K562 (cell line): ENCODE data around the gene ANO4. TPM values are rescaled to one million over a fixed set of nuclear protein-coding genes. Genes with fewer than 3 reads are reported as not detected.

Experiments
- ATAC-seq: fragments of 200-7000 bp; cut with Tn5 transposase; 3 replicates; pipeline ENCODE4 v1.9.1; 2020; ENCODE audit warnings: moderate library complexity
- BruUV-seq: library from RNA; stranded (reverse); fragments of 400-500 nt; replicated peaks from 2 replicates; lab custom pipeline; 2021; lab: Mats Ljungman, UMichigan
- CTCF ChIA-PET: fragments of 300-600 bp; formaldehyde crosslinking; extraction: SDS; loops from one replicate; lab custom pipeline; 2021; ENCODE audit warnings: low intra/inter-chr PET ratio; lab: Yijun Ruan, JAX
- POLR2A ChIA-PET: fragments of 300-600, 350-650 bp; sonication (Branson Sonifier 250); formaldehyde crosslinking; extraction: SDS; loops from one replicate; lab custom pipeline; 2021; ENCODE audit warnings: antibody characterized with exemption, inconsistent platforms; lab: Yijun Ruan, JAX
- DNase-seq, 4 experiments: peaks; one replicate each; pipeline versions ENCODE4 v3.0.0 to v3.0.0-alpha.2; 2011 to 2018; ENCODE audit warnings: low spot score in 3 of 4, mixed read lengths in 3 of 4; ENCODE audit errors: extremely low read depth in 1 of 4
- FAIRE-seq: peaks from 2 replicates; lab custom pipeline; 2011; peaks lifted over from hg19 to GRCh38; lab: Jason Lieb, UNC
- H2AFZ ChIP-seq: 2 replicates; pipeline ENCODE4 v1.6.0; 2011; ENCODE audit warnings: low read depth, low read length, control low read depth, inconsistent platforms
- H3K27ac ChIP-seq: fragments of 200-600 bp; 3 replicates; pipeline ENCODE4 v1.8.0; 2011; ENCODE audit warnings: low read depth, mild to moderate bottlenecking, control low read depth, inconsistent platforms, low read length, moderate library complexity, mixed read lengths; ENCODE audit errors: extremely low read depth
- H3K27me3 ChIP-seq, 2 experiments: fragments of 300-600 bp in 1 of 2; 2 replicates in 1 of 2; 3 replicates in 1 of 2; pipeline versions ENCODE4 v1.6.0 to v1.8.0; 2011; ENCODE audit warnings: inconsistent platforms in 2 of 2, low read length in 2 of 2, mild to moderate bottlenecking in 1 of 2, mixed read lengths in 1 of 2, moderate library complexity in 1 of 2; ENCODE audit not compliant: control insufficient read depth in 2 of 2, insufficient read depth in 2 of 2
- H3K36me3 ChIP-seq: fragments of 300-600 bp; 3 replicates; pipeline ENCODE4 v1.8.0; 2011; ENCODE audit warnings: mild to moderate bottlenecking, low read length, inconsistent platforms; ENCODE audit not compliant: control insufficient read depth, insufficient read depth
- H3K4me1 ChIP-seq, 2 experiments: fragments of 200-600 bp in 1 of 2; replicated peaks in 1 of 2; 2 replicates in 1 of 2; 3 replicates in 1 of 2; pipeline versions ENCODE4 v1.5.1 to v1.8.0; 2011; ENCODE audit warnings: inconsistent platforms in 2 of 2, low read length in 2 of 2, mild to moderate bottlenecking in 1 of 2, mixed read lengths in 1 of 2, moderate library complexity in 1 of 2; ENCODE audit not compliant: control insufficient read depth in 2 of 2, insufficient read depth in 2 of 2
- H3K4me2 ChIP-seq: 2 replicates; pipeline ENCODE4 v1.6.1; 2011; ENCODE audit warnings: low read length, control low read depth, inconsistent platforms, mixed read lengths; ENCODE audit not compliant: insufficient read depth
- H3K4me3 ChIP-seq: fragments of 200-600 bp; sonication (generic), shearing (Covaris generic); 2 replicates; pipeline ENCODE4 v1.5.1; 2016; ENCODE audit warnings: control low read depth, inconsistent platforms
- H3K79me2 ChIP-seq: fragments of 200-600 bp; 3 replicates; pipeline ENCODE4 v1.8.0; 2011; ENCODE audit warnings: low read length, inconsistent platforms; ENCODE audit not compliant: control insufficient read depth, insufficient read depth
- H3K9ac ChIP-seq, 2 experiments: 2 replicates each; pipeline versions ENCODE4 v1.6.0 to v1.6.1; 2011; ENCODE audit warnings: low read depth in 2 of 2, low read length in 2 of 2, control low read depth in 1 of 2, inconsistent platforms in 1 of 2, mild to moderate bottlenecking in 1 of 2, mixed read lengths in 1 of 2; ENCODE audit not compliant: insufficient read depth in 1 of 2
- H3K9me1 ChIP-seq: one replicate; pipeline ENCODE4 v1.6.0; 2011; ENCODE audit warnings: inconsistent platforms, mild to moderate bottlenecking, low read length, moderate library complexity; ENCODE audit not compliant: control insufficient read depth, insufficient read depth
- H3K9me3 ChIP-seq: replicated peaks from 2 replicates; pipeline ENCODE4 v1.5.1; 2011; ENCODE audit warnings: low read depth, low read length, inconsistent platforms; ENCODE audit not compliant: control insufficient read depth, insufficient read depth
- H4K20me1 ChIP-seq: replicated peaks from 2 replicates; pipeline ENCODE4 v1.6.1; 2011; ENCODE audit warnings: low read length, inconsistent platforms, mixed read lengths; ENCODE audit not compliant: control insufficient read depth, insufficient read depth
- FOS ChIP-seq: IDR thresholded peaks from 3 replicates; pipeline ENCODE4 v1.6.1; 2011; ENCODE audit not compliant: insufficient read length; ENCODE audit errors: extremely low read depth
- GATAD2A ChIP-seq: fragments of 450-650 bp; IDR thresholded peaks from 2 replicates; pipeline ENCODE4 v1.6.1; 2017
- NELFE ChIP-seq: IDR thresholded peaks from 2 replicates; pipeline ENCODE4 v1.6.1; 2011; ENCODE audit warnings: mild to moderate bottlenecking; ENCODE audit not compliant: insufficient read depth, insufficient read length
- NFE2 ChIP-seq: IDR thresholded peaks from 2 replicates; pipeline ENCODE4 v1.6.1; 2014; ENCODE audit warnings: antibody characterized with exemption, low read depth
- RB1 ChIP-seq: fragments of 450-650 bp; IDR thresholded peaks from 2 replicates; pipeline ENCODE4 v1.6.1; 2017; ENCODE audit warnings: low read depth, mild to moderate bottlenecking
- ZNF695 ChIP-seq: fragments of 450-650 bp; formaldehyde crosslinking; IDR thresholded peaks from 2 replicates; pipeline ENCODE4 v1.4.0; 2020; ENCODE audit warnings: mild to moderate bottlenecking, moderate library complexity
- WGBS: fragments of 100-300 bp; shearing (Covaris generic); methylation state at CpG from one replicate; pipeline ENCODE4 v1.1.6; 2016; ENCODE audit warnings: low coverage, mixed read lengths; ENCODE audit not compliant: insufficient coverage; ENCODE audit errors: missing lambda C conversion rate; 5-methylcytosine and 5-hydroxymethylcytosine counted together
- in situ Hi-C: fragments of 300-500 bp; cut with MboI; formaldehyde crosslinking; loops from 4 replicates; pipeline ENCODE4 v1.15.0; 2018; ENCODE audit warnings: inconsistent platforms, mixed read lengths
- intact Hi-C: fragments of 100-400 bp; cut with micrococcal nuclease; formaldehyde crosslinking; loops from 2 replicates; pipeline ENCODE4 v1.14.2; 2022
- polyA plus RNA-seq, 8 experiments: library from polyadenylated mRNA; depleted of rRNA in 4 of 8; stranded (reverse) in 5 of 8; unstranded in 3 of 8; fragments of >200 nt; fragmentation: Nextera tagmentation in 2 of 8; fragmentation: Illumina TruSeq in 1 of 8; extraction: Ambion mirVana in 2 of 8; extraction: Trizol in 1 of 8; gene quantifications; 2 replicates each; pipeline versions ENCODE4 v1.2.1 to v1.2.3, GENCODE V29; 2011 to 2014; ENCODE audit warnings: inconsistent platforms in 1 of 8, missing spikeins in 1 of 8
- total RNA-seq, 7 experiments: library from RNA; depleted of rRNA in 6 of 7; stranded (reverse); fragments of >200 nt in 6 of 7; fragmentation: Illumina TruSeq in 2 of 7; extraction: Trizol in 2 of 7; gene quantifications; 2 replicates each; pipeline versions ENCODE4 v1.2.1 to v1.2.3, GENCODE V29; 2011 to 2021; ENCODE audit warnings: low replicate concordance in 1 of 7
- TF ChIP-seq, protein P1 (sequence below): fragments of 250-450 bp; sonication (Bioruptor Pico); IDR thresholded peaks from 2 replicates; pipeline ENCODE4 v1.8.0; 2021; ENCODE audit warnings: mild to moderate bottlenecking, moderate library complexity

Gene ANO4
- total and polyA plus RNA-seq, 9 of the 15 experiments (the other 6 are each of a cell fraction or from before 2014, with no cell fraction given), result not detected

DNA sequence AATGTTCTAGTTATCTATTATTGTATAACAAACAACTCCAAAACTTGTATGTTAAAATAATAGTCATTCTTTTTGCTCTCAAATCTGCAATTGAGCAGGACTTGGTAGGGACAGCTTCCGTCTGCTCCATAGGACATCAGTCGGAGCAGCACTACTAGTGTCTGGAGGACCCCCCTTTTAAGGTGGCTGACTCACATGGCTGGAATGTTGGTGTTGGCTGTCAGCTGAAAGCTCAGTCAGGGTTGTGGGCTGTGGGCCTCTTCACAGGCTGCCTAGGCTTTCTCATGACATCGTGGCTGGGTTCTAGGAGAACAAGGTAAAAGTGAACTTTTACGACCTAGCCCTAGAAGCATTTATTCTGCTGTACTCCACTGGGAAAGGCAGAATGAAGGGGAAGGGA lies 160.6 kb downstream of the ANO4 start:
- Histone ChIP-seq H3K9ac (no peak overlapping the region), H3K4me2 (no peak overlapping the region), H4K20me1 (no peaks in the 10 kb centered on the region), H3K9me1 (no peaks in the 10 kb centered on the region), H3K9me3 (no peaks in the 10 kb centered on the region), H3K4me3 (no peak overlapping the region), H2AFZ (no peak overlapping the region), H3K36me3 (no peaks in the 10 kb centered on the region), H3K4me1 (no peaks in the 10 kb centered on the region)
- POLR2A ChIA-PET, result no interaction called here
- ATAC-seq (no peak), DNase-seq (no peak)
- intact Hi-C loops, result no loop called here
- no TSS peak for BruUV-seq
- WGBS, result 0% methylated on average over 4 of the region's 4 CpGs
- TF ChIP-seq NELFE (no peak), NFE2 (no peak), FOS (no peak), RB1 (no peak), ZNF695 (CRISPR knock-in tag) (no peak), GATAD2A (no peak)
- TF ChIP-seq, protein P1, sequence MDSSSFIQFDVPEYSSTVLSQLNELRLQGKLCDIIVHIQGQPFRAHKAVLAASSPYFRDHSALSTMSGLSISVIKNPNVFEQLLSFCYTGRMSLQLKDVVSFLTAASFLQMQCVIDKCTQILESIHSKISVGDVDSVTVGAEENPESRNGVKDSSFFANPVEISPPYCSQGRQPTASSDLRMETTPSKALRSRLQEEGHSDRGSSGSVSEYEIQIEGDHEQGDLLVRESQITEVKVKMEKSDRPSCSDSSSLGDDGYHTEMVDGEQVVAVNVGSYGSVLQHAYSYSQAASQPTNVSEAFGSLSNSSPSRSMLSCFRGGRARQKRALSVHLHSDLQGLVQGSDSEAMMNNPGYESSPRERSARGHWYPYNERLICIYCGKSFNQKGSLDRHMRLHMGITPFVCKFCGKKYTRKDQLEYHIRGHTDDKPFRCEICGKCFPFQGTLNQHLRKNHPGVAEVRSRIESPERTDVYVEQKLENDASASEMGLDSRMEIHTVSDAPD (CRISPR knock-in tag), result no peak
- TF ChIP-seq, all 486 proteins: peak for 0
- in situ Hi-C loops, result no loop called here
- CTCF ChIA-PET, result no interaction called here
- H3K27ac ChIP-seq, result no peak overlapping the region
- no peak for FAIRE-seq
- H3K79me2 ChIP-seq, result no peaks in the 10 kb centered on the region
- H3K27me3 ChIP-seq, result no peaks in the 10 kb centered on the region
